ENCODE measurements around the gene PRSS33. TPM values are rescaled to one million over a fixed set of nuclear protein-coding genes. Genes with fewer than 3 reads are reported as not detected.

The PRSS33 gene
- polyA plus RNA-seq, 5 donors: 0.18 to 0.46 (median 0.22) TPM

- peak in 1 of 2 donors; percentile 13 for DNase-seq
These were observed 12.5 kb upstream of the PRSS33 start for GRCh38 chr16:2799859-2800226.

- no peak for DNase-seq
These were observed 12.0 kb upstream of the PRSS33 start for GRCh38 chr16:2799205-2799858.

DNA sequence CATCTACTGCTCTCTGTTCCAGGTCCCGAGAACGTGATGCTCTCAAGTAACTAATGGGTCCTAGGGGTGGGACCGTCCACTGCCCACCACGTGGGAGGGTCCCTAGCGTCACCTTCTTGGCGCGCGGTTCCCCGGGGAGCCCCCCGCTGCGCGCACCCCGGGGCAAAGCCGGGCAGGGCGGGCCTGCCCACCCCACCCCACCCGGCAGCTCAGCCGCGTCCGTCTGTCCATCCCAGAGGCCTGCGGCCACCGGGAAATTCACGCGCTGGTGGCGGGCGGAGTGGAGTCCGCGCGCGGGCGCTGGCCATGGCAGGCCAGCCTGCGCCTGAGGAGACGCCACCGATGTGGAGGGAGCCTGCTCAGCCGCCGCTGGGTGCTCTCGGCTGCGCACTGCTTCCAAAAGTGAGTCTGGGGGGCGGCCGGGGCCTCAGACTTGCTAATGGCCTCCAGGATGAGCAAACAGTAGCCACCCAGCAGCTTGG lies 11.4 kb upstream of the PRSS33 start:
- no peak for DNase-seq

DNA sequence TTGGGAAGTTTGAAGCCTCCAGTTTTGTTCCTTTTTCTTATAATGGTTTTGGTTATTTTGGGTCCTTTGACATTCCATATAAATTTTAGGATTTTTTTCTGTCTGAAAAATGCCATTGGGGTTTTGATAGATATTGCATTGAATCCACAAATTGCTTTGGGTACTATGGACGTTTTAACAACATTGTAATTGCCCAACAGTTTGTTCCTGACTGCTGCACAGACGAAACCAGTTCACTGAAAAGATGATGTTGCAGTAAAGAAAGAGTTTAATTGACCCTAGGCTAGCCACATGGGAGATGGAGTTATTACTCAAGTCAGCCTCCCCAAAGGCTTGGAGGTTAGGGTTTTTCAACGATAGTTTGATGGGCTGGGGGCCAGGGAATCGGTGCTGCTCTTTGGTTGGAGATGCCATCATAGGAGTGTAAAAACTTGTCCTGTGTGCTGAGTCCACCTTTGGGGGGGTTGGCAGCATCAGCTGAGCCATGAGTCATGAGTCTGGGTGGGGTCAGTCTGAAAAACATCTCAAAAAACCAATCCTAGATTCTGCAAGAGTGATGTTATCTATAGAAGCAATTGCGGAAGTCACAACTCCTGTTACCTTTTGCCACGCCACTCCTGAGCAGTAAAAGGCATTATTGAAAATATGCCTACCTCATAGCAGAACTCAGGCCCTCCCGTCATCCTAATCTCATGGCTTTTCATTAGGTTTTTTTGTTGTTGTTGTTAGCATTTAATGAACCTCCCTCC lies 8.2 kb upstream of the PRSS33 start:
- DNase-seq: no peak

DNA sequence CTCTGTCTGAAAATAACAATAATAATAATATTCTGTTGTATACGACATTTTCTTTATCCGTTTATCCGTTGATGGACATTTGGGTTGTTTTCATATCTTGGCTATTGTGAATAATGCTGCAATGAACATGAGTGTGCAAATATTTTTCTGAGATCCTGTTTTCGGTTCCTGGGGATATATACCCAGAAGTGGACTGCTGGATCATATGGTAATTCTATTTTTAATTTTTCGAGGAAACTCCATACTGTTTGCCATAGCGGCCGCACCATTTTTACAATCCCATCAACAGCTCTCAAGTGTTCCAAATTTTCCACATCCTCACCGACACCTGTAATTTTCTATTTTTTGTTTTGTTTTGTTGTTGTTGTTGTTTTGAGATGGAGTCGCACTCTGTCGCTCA lies 5.6 kb upstream of the PRSS33 start:
- no peak for DNase-seq

DNA sequence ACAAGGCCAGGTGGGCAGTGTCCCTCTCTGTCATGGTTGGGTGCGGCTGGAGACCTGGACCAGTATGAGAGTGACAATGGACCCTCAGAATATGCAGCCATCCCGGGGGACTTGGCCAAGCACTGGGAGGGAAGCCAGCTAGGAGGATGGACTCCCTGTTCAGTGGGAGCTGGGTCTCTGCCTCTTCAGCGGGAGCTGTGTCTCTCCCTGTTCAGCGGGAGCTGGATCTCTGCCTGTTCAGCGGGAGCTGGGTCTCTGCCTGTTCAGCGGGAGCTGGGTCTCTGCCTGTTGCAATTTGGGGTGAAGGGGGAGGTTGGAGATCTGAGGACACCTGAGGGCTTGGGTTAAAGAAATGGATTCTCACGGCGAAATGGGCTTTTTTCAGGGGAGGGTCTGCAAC lies 3.8 kb upstream of the PRSS33 start:
- DNase-seq: no peak

GRCh38 chr16:2790631-2791030 lies 3.3 kb upstream of the PRSS33 start:
- no peak for DNase-seq

DNA sequence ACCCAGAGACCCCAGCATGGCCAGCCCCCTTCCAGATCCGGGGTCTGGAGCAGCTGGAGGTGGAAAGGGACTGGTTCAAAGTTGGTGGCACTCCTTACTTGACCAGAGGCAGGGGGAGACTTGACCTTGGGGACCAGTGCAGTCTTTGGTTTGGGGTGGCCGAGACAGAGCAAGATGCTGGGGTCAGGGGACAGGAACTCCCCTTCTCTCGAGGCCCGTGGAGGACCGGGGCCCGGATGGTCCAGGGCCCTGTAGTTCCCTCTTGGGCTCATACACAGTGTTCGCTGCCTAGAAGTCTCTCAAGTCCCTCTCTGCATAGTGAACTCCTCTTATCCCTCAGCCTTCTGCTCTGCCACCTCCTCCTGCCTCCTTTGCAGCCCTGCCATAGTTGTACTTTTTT lies 601 bp upstream of the PRSS33 start:
- DNase-seq: no peak

GRCh38 chr16:2786826-2787151 lies 571 bp downstream of the PRSS33 start:
- no peak for DNase-seq

- DNase-seq: no peak
These were observed 1.1 kb downstream of the PRSS33 start for GRCh38 chr16:2786061-2786825.

- DNase-seq: no peak
These were observed 2.0 kb downstream of the PRSS33 start for GRCh38 chr16:2785101-2785991.

DNA sequence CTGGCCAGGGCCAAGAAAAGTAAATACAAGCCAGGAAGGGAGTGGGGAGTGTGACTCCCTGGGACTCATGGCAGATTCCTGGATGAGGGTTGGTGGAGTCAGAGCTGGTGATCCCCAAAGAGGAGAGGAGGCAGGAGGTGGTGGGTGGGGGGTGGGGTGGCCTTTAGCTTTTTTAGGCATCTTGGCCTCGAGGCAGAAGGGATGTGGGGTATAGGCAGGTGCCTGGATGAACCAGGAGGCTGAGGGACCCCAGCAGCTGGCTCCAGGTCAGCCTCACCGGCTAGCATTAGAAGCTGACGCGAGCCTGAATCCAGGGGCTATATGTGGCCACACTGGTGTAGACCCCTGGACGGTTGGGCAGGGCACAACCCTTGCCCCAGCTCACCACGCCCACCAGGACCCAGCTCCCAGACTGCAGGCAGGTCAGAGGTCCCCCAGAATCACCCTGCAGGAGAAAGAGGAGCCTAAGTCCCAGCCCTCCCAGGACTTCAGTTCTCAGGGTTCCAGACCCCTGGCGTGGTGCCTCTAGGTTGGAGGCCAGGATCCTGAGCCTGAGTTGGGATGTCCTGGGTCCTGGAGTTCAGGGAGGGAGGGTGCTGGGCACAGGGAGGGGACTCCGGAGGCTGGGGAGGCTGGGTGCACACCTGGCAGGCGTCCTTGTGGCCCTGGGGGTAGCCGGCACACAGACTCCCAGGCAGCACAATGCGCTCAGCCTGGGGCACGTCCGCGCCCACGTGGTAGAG lies 2.8 kb downstream of the PRSS33 start:
- no peak for DNase-seq

GRCh38 chr16:2783581-2784357 lies 3.6 kb downstream of the PRSS33 start:
- DNase-seq: no peak

GRCh38 chr16:2782583-2783351 lies 4.6 kb downstream of the PRSS33 start:
- no peak for DNase-seq

- no peak for DNase-seq
These were observed 7.1 kb downstream of the PRSS33 start for GRCh38 chr16:2779978-2780898.

DNA sequence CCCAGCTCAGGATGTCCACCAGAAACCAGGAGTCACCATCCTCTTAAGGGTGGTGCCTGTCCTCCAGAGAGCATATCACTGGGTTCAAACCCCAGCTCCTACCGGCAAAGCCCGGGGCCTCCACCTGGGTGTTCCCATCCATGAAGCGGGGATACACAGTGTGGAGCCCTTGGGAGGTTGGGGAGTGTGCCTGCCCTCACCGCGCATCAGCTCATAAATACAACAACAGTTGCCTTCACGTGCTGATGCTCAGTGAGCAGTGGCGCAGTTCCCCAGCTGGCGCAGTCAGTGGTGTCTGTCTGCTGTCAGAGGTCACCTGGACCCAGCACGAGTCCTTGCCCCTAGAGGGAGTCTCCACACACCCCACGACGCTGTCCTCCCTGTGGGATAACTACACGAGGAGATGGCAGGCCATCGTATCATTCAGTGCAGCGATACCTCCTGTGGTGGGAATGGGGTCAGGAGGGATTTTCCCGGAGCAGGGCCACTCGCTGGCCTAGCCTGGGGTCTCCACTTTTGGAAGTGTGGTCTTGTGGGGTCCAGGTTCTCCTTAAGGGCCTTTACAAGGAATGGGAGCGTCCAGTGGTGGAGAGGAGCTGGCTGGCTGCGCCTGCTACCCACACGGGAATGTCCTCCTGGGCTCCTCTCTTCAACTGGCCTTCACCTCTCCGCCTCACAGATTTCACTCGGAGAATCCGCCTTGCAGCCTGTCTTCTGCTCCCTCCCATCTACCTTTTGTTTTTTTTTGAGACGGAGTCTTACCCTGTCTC lies 8.0 kb downstream of the PRSS33 start:
- DNase-seq: no peak

GRCh38 chr16:2778630-2778958 lies 8.8 kb downstream of the PRSS33 start:
- DNase-seq: no peak

Data from right lung (tissue), 5 donors.